SW 1271 (cell line): ENCODE measurements around the gene INPP5D.
A peak's percentile ranks its signal among the peaks of the same experiment; 100 is the strongest.

ENCODE experiments used
- DNase-seq, 2 experiments: peaks; one replicate each; lab custom pipeline; 2025; lab: John Stamatoyannopoulos, UW

INPP5D gene

DNA sequence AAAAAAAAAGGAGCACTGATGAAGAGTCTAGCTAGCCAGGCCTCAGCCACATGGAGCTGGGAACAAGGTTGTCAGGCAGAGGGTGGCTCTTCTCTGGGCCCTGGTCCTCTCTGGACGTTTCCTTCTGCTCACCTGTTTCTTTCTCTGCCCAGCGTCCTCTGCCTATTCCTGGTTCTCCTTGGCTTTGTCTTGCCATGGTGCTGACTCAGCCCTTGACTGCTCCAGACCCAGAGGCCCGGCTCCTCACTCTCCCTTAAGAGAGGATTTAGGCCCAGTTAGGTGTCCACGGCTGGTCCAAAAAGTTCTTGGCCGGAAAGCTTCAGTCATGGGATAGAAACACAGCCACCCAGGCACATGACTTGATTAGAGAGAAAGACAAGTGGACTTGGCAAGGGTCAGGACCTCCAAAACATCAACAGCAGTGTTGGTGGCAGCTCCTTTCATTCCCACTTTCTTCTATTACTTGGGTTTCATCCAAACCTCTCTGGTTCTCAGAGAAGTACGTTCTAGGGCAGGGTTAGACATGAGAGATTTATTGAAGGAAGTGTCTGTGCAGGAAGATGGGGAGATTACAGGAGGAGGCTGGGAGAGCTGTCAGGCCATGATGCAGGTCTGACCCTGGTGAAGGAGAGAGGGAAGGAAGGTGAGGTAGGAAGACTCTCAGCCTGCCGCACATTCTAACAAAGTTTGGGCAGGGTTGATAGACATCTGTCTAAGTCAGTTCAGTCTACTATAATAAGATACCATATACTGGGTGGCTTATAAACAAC is 176.9 kb downstream of the INPP5D start:
- no peak for DNase-seq

DNA sequence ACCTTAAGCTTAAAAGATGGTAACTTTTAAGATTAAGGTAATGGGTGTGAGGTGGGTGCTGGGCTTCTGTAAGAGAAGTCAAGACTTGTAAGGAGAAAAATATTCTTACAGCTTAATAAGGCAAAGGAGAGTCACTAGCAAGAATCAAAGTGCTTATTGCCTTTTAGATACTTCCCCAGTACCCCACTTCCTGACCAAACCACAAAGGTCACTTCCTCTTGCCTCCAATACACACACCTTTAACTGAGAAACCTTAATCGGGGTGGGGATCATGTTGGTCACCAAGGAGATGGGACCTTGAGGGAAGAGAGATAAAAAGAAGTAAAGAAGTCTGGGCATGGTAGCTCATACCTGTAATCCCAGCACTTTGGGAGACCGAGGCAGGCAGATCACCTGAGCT is 180.8 kb downstream of the INPP5D start:
- no peak for DNase-seq

DNA sequence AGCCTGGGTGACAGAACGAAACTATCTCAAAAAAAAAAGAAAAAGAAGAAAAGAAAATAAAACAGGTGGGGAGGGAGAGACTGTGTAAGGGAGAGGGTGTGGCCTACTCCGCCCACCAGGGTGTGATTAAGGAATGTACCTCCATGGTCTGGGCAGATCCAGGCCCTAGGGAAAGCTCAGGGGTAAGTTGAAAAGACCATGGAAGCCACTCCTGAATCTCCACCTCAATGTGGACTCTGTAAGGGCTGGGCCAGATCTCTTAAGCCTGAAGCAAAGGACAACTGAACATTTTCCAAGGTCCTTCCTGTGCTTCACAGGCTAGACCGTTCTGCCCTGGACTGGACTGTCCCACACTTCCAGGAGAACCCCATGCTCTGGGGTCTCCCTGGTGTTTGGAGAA is 181.7 kb downstream of the INPP5D start:
- no peak for DNase-seq

- DNase-seq: no peak
Measured at GRCh38 chr2:233242231-233242927, 182.2 kb downstream of the INPP5D start.

DNA sequence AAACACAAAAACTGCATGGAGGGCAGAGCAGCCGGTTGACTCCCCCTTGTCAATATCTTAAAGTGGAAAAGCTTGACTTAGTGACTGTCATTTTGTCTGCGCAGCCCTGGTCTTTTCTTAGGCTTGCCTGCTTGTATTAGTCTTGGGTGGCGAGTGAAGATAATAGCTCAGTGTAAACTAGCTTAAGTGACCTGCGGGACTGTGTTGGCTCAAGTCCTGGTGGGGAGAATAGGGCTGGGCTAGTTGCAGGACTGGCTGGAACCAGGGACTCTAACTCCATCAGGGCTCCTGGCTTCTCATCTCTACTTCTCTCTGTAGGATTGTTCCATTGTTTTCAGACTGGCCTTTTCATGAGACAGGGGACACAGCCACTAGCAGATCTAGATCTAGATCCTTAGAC is 183.2 kb downstream of the INPP5D start:
- DNase-seq: no peak

DNA sequence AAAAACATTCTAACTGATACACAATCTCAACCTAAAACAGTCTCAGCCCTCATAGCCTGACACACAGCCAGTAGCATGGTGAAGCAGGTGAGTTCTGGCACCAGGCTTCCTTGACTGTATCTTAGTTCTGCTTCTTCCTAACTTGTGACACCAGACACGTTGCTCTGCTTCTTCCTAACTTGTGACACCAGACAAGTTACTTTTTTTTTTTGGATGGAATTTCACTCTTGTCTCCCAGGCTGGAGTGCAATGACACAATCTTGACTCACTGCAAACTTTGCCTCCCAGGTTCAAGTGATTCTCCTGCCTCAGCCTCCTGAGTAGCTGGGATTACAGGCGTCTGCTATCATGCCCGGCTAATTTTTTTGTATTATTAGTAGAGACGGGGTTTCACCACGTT is 184.7 kb downstream of the INPP5D start:
- DNase-seq: no peak

GRCh38 chr2:233245406-233245805 is 185.3 kb downstream of the INPP5D start:
- DNase-seq: no peak

GRCh38 chr2:233247116-233247515 is 187.0 kb downstream of the INPP5D start:
- no peak for DNase-seq

- DNase-seq: peak; percentile 19 to 85
Measured at GRCh38 chr2:233247744-233248143, 187.6 kb downstream of the INPP5D start.

GRCh38 chr2:233248999-233249398 is 188.9 kb downstream of the INPP5D start:
- DNase-seq: no peak

DNA sequence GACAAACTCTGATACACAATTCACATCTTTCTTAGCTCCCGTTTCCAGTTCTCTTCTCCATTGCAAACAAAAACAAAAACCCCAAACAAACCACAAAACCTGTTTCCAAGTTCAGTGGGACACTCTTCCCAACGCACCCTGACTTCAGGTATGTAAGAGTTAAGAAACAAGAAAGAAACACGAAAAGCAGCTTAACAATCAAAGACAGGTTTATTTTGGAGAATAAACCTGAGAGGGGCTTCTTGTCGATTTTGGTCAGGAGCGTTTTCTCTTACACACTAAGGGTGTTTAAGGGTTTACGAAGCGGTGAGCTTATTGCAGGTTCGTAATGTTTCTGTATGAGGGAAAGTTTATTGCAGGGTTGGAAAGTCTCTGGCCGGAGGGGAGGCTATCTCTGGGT is 190.4 kb downstream of the INPP5D start:
- no peak for DNase-seq

DNA sequence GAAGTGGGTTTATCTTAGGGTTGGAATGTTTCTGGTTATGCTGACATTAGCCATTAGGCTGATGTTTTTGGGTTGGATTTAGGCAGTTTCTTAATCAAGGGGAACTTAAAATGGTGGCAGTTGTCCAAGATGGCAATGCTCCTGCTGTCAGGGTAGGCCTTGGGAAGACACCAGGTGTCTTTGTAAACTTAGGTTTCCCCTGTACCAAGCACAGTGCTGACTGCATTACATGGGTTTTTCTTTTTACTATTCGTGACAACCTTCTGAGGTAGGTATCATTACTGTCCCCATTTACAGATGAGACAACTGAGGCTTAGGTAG is 190.8 kb downstream of the INPP5D start:
- DNase-seq: no peak

- peak; percentile 83 to 86 for DNase-seq
Measured at GRCh38 chr2:233251306-233252116, 191.4 kb downstream of the INPP5D start, which contains the start of gene ATG16L1. ATG16L1 (plus strand) TSS chr2:233251673; CDS start chr2:233251828, 155 bp downstream.

- DNase-seq: no peak
Measured at GRCh38 chr2:233252227-233252626, 192.1 kb downstream of the INPP5D start.

DNA sequence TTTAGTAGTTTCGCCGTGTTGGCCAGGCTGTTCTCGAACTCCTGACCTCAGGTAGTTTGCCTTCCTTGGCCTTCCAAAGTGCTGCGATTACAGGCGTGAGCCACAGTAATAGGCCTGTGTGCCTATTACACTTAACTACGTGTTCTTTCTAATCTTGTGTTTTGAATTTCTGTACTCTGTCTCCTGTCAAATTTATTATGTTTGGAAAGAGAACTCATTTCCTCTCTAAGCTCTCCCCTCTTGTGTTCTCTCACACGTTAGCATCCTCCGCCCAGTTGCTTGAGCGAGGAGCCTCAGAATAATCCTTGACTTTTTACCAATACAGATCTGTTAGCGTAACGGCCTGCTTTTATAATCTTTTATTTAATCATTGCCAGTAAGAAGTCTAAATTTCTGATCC is 195.0 kb downstream of the INPP5D start:
- DNase-seq: no peak

GRCh38 chr2:233256048-233256447 is 195.9 kb downstream of the INPP5D start:
- DNase-seq: no peak
